ENCODE results near the gene REPS1. TPM values are rescaled to one million over a fixed set of nuclear protein-coding genes. Genes with fewer than 3 reads are reported as not detected.

Gene REPS1
- total RNA-seq, 1 experiment from 2014 or later = 63.4 TPM

DNA sequence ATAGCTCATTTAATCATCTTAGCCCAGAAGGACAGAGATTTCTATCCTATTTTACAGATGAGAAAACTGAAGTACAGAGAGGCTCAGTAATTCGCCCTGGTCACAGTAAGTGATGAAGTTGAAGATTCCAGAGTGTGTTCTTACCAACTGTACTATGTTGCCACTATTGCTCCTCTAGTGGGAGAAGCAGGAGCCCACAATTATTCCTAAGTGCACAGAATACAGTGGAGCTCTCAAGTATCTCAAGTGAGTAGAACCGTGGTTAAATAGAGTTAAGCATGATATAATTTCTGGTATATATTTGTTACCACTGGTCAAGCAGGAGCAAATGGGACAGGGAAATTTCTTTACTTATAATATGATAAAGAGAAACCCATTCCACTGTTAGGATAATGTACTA lies 22.1 kb downstream of the REPS1 start:
- Histone ChIP-seq H3K27me3 (replicated peaks; ENCODE audit: insufficient read depth, low read depth, low read length, poor library complexity) (no peaks in the 10 kb centered on the region), H3K9me3 (ENCODE audit: low read depth, low read length, poor library complexity, severe bottlenecking) (no peaks in the 10 kb centered on the region), H3K36me3 (ENCODE audit: insufficient read depth, low read length, poor library complexity, severe bottlenecking) (no peaks in the 10 kb centered on the region), H3K4me3 (ENCODE audit: low read depth, low read length, poor library complexity, severe bottlenecking) (no peak overlapping the region), H3K4me1 (ENCODE audit: insufficient read depth, low read length, poor library complexity, severe bottlenecking) (peaks cover 11% of the 10 kb centered on the region), H3K27ac (ENCODE audit: low read depth, low read length, poor library complexity, severe bottlenecking) (no peak overlapping the region)
- intact Hi-C loops (cut with micrococcal nuclease; ENCODE audit: unreplicated experiment) = no loop called here
- ChIA-PET CTCF (no interaction called here), POLR2A (ENCODE audit: low non-redundant PET) (interaction anchor here (0.5 kb wide), 1 partner anchor 70 kb away, joined by 4 read pairs; no protein-coding TSS in a partner anchor)
- BruUV-seq (replicated peaks) = no TSS peak
- TF ChIP-seq CTCF (conservative IDR thresholded peaks at IDR 0.05; ENCODE audit: low read depth, low read length) = no peak
- no peak for DNase-seq (ENCODE audit: low spot score)

DNA sequence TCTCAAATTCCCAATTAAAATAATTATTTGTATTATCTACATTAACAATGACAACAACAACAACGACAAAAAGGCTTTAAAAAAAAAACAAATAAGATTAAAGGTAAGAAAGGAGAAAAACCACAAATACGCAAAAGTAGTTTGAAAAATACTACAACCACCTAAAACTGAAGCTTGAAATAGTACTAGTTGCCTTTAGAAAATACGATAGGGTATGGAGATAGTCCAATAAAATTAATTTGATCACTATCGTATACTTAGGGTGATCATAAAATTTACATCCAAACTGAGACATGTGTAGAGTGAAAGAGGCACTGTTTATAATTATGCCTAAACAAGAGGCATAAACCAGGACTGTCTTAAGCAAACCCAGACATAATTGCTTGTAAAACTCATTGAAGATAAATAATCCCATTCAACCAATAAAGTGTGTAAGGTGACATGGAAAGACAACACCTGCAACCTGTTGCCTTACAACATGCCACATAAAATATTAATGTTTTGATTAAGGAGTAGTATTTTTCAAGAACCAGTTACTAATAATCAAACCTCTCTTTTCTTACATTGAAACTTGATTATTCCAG lies 22.7 kb downstream of the REPS1 start:
- no peaks in the 10 kb centered on the region for H3K36me3 ChIP-seq (ENCODE audit: insufficient read depth, low read length, poor library complexity, severe bottlenecking)
- H3K4me1 ChIP-seq (ENCODE audit: insufficient read depth, low read length, poor library complexity, severe bottlenecking) = peaks cover 5% of the 10 kb centered on the region
- no peaks in the 10 kb centered on the region for H3K9me3 ChIP-seq (ENCODE audit: low read depth, low read length, poor library complexity, severe bottlenecking)
- no peak for DNase-seq (ENCODE audit: low spot score)
- H3K27ac ChIP-seq (ENCODE audit: low read depth, low read length, poor library complexity, severe bottlenecking) = no peak overlapping the region
- no TSS peak for BruUV-seq (replicated peaks)
- no peak overlapping the region for H3K4me3 ChIP-seq (ENCODE audit: low read depth, low read length, poor library complexity, severe bottlenecking)
- ChIA-PET CTCF (no interaction called here), POLR2A (ENCODE audit: low non-redundant PET) (interaction anchor here (0.5 kb wide), 1 partner anchor 70 kb away, joined by 4 read pairs; no protein-coding TSS in a partner anchor)
- H3K27me3 ChIP-seq (replicated peaks; ENCODE audit: insufficient read depth, low read depth, low read length, poor library complexity) = no peaks in the 10 kb centered on the region
- TF ChIP-seq CTCF (conservative IDR thresholded peaks at IDR 0.05; ENCODE audit: low read depth, low read length) (no peak), EZH2 (IDR thresholded peaks at IDR 0.05; ENCODE audit: borderline replicate concordance, low read depth, low read length, poor library complexity, severe bottlenecking) (no peak)
- intact Hi-C loops (cut with micrococcal nuclease; ENCODE audit: unreplicated experiment) = no loop called here

- intact Hi-C loops (cut with micrococcal nuclease; ENCODE audit: unreplicated experiment) = no loop called here
- H3K36me3 ChIP-seq (ENCODE audit: insufficient read depth, low read length, poor library complexity, severe bottlenecking) = no peaks in the 10 kb centered on the region
- ChIA-PET CTCF (no interaction called here), POLR2A (ENCODE audit: low non-redundant PET) (no interaction called here)
- BruUV-seq (replicated peaks) = no TSS peak
- DNase-seq (ENCODE audit: low spot score) = no peak
- no peaks in the 10 kb centered on the region for H3K27me3 ChIP-seq (replicated peaks; ENCODE audit: insufficient read depth, low read depth, low read length, poor library complexity)
- H3K27ac ChIP-seq (ENCODE audit: low read depth, low read length, poor library complexity, severe bottlenecking) = no peak overlapping the region
- H3K4me1 ChIP-seq (ENCODE audit: insufficient read depth, low read length, poor library complexity, severe bottlenecking) = peaks cover 2% of the 10 kb centered on the region
- no peak overlapping the region for H3K4me3 ChIP-seq (ENCODE audit: low read depth, low read length, poor library complexity, severe bottlenecking)
- TF ChIP-seq CTCF (conservative IDR thresholded peaks at IDR 0.05; ENCODE audit: low read depth, low read length) (no peak), EZH2 (IDR thresholded peaks at IDR 0.05; ENCODE audit: borderline replicate concordance, low read depth, low read length, poor library complexity, severe bottlenecking) (no peak)
- H3K9me3 ChIP-seq (ENCODE audit: low read depth, low read length, poor library complexity, severe bottlenecking) = no peaks in the 10 kb centered on the region
Observed at GRCh38 chr6:138964012-138964411, 24.0 kb downstream of the REPS1 start.
